HuH-7 (cell line): Measurements from ENCODE around the gene GRIK4.

Source experiments
- DNase-seq: peaks from one replicate; pipeline ENCODE4 v3.0.0; 2011; ENCODE audit warnings: low spot score

The GRIK4 gene

DNA sequence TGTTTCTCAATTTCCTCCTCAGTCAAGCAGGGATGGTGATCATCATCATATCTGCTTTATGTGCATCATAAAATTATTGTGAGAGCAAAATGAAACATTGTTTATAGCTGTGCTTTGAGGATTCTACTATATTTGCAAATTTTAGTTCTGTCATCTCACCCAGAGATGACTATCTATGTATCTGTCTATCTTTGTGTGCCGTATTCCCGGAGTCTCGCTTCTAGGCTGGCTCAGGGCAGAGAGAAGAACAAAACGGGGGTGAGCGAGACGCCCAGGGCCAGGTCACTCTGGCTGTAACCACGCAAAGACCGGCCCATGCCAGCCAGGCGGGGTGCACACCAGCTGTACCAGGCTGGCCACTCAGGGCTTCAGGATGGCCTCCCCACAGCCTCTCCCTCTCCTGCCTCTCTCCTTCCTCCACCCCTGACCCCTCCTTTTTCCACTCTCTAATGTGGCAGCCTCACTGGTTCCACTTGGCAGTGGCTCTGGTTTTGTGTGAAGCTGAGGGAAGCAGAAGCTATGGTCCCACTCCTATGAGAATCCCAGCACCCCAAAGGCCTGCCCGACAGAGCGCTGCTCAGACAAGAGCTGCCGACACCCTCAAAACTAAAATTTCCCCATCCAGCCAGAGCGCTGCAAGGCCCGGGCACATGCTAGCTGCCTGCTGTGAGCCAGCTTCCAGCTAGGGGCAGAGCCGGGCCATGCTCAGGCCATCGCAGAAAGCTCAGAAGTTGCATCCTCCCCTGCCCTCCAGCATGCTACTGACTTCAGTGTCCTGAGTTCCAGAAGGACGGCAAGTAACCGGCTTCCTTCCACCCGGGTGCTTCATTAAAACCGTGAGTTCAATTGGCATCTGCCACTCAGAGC lies 372.8 kb downstream of the GRIK4 start:
- DNase-seq, result no peak

DNA sequence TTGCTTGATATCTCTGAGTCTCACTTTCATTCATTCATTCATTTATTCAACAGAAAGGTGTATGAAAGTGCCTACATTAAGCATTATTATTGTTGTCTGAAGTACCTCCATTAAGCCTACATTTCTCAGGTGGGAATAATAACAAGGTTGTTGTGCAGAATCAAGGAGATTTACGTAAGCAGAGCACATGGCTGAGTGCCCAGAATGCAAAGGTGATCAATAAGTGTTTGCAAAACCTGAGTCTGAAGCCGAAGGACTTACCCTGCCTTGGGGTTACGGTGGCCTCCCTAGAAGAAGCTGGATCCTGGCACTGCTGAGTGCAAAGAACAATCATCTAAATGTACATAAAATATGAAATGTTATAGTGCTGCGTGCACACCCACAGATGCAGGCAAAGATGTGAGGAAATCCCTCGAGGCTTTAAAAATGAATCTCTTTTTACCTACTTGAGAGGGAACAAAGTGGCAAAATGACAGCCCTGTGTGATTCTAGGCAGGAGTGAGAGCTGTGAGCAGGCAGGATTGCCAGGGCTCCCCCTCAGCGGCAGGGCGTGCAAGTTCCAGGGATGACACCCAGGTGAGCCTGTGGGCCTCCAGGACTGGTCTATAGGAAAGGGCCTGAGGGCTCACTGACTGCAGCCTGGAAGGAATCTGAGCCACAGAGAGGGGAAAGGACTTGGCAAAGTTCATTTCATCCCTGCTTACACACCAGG lies 379.2 kb downstream of the GRIK4 start:
- DNase-seq, result no peak

DNA sequence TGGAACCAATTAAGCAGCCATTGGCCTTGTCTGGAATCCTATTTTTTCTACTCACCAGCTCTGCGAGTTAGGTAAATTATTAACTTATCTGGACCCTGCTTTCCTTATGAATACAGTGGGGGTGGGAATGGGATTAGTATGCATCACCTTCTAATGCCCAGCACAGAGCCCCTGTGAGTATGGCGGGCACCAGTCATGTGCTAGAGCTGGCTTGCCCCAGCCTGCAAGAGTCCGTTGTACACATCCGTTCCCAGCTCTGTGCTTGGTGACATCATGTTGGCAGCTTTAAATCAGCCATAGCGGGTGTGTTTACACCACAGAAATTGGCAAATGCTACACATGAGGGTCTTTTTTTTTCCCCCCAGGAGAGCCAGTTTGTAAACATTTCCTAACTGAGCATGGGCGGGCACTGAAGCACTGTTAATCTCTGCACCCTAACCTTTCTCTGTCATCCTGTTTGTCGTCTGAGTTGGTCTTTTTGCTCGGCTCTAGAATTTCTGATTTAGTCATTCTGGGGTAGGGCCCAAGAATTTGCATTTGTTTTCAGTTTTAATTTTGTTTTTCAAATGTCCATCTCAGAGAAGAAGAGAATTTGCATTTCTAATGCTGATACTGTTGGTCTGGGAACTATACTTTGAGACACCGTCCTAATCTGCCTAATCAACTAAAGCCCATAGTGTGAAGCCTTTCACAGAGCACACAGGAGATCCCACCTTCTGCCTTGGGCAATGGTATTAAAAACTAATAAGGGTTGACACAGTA lies 382.1 kb downstream of the GRIK4 start:
- DNase-seq, result no peak

DNA sequence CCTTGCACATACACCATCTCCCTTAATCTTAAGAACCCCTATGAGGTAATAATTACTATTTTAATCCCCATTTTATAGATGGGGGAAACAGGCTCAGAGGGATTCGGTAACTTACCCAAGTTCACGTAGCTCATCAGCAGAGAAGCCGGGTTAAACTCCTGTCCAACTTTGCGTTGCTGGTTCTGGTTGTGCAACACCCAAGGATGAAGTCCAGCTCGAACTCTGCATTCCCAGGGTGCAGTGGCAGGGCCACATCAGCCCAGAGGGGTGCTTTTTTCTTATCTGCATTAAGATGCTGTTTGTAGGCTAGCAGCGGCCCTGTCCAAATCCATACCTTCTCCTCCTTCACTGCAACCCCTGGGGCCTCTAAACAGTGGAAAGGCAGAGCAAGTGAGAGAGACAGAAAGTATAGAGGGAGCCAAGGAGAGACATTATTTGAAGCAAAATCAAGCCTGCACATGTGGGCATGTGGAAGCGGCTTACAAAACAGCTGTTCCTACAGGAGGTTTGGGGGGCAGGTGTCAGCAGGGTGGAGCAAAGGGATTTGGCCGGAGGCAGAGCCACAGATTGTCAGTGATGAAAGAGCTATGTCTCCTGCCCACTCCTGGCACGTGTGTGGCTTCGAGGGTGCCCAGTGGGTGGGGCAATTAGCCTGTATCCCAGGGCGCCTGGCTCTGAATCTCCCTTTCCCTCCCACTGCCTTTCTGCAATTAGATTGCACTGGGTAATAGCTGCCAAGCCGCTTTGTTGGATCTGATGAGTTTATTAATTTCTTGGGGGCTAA lies 382.8 kb downstream of the GRIK4 start:
- DNase-seq, result no peak

DNA sequence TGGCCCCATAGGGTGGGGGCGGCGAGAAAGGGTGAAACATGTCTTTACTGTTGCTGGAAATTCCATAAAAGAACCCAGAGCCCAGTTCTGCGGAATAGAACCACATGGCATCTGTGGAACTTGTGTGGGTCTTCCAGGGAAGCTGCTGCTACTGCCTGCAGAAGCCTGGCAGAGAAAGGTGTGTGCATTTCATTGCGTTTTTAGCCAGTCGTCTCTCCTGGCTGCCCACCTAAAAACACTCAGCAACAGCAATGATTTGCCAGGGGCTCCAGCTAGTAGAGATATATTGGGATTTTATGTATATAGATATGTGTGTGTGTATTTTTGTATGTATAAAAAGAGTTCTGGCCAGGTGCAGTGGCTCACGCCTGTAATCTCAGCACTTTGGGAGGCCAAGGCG lies 385.1 kb downstream of the GRIK4 start:
- DNase-seq, result no peak

DNA sequence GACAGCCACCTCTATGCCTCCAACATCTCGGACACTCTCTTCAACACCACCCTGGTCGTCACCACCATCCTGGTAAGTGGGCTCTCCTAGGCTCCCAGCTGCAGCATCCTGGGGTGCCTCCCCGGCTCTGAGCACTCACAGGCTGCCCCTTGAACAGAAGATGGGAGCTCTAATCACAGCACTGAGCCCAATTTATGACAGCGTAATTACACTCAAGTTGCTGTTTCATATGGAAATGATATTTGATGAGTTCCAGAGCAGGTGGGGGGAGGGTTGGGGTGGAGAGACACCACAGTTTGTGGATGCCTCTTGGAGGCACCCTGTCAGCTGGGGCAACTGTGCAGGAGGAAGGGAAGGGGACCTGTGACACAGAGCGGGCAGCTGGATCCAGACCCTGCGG lies 387.0 kb downstream of the GRIK4 start:
- no peak for DNase-seq

DNA sequence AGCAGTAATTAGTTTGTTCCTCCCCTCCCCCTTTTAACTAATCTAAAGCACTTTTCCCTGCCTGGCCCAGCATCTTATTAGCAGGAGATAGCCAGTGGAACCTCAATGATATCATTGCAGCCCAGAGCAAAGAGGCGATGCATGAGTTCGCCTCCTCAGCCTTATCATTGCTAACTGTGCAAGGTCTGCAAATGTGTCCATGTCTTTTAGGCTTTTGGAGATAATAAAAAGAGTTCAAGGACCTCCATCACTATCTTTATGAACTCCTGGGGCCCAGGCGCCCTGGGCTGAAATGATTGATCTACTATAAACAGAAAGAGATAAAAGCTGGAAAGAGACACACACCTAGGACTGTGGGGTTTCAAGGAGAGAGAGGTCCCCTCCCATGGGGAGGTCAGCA lies 388.2 kb downstream of the GRIK4 start:
- no peak for DNase-seq

DNA sequence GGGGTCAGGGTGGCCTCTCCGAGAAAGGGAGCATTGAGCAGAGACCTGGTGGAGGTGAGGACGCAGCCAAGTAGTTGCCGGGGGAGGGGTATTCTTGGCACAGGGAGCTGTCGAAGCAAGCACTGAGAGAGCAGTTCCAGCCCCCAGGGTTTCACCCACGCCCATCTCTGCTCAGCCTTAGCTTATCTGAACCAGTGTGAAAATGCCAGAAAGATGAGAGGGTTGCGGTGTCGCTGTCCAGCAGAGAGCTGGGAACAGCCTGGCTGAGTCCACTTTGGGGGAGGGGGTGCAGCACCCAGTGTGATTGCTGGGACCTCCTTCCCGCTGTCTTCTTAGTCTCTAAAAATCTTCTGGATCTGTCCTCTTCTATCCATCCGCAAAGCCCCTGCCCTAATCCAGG lies 389.1 kb downstream of the GRIK4 start:
- DNase-seq, result no peak

DNA sequence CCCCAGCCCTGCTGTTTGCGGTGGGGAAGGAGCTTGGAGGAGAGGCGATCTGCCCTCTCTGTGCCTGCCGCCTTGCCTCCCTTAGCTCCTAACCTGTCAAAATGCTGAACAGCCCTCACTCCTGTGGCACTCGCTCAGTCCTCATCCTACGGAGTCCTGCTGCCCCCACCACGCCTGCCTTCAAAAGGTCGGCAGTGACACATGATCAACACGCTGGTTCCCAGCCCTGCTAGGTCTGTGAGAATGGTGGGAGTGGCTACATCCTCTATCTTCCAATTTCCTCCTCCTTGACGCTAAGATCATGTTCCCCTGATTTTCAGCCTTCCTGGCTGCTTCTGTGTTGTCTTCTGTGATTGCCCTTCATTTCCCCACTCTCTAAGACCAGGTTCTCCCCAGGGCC lies 392.1 kb downstream of the GRIK4 start:
- DNase-seq, result no peak

DNA sequence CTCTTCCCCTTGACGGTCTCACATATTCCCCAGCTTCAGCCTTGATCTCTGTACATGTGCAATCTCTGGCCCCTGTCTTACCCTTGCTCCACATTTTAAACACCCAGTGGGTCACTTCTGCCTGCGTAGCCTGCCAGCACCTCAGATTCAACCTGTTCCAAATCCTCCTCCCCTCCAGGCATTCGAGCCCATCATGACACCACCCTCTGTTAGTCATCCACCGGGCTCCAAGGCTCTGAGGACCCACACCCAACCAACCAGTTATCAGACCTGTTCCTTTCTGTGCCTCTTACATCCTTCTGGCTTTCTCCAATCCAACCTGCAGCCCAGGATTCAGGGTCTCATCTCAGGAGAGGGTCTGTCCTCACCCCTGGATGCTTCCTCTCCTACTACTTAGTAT lies 392.6 kb downstream of the GRIK4 start:
- no peak for DNase-seq

DNA sequence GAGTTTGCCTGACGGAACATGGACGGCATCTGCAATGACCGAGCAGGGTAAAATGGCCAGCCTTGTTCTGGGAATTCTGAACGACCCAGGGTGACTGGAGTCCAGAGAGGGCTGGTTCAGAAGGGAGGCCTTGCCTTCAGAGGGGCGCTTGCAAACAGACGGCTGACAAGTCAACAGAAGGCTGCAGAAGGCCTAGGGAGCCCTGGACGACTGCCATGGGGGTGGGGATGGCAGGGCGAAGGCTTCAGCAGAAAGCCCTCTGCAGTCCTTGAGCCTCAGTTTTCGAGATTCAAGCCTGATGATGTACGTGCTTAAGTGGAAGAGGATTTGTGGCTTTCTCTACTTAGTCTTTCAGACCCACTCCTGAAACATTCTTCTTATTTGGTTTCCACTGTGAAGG lies 395.2 kb downstream of the GRIK4 start:
- DNase-seq, result no peak

DNA sequence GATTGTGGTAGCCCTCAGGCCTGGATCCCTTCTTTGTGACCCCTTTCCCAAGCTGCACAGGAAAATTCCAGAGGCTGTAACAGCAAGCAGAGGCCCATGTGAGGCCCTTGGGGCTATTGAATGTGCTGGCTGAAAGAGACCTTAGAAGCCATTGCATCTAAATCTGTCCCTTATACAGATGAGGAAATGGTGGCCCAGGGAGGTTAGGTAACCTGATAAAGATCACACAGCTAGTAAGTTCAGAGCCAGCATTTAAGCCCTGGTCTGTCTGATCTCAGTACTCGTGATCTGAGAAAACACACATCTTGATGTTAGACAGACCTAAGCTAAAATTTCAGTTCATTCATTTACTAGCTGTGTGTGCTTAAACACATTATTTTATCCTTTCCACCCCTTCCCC lies 396.4 kb downstream of the GRIK4 start:
- DNase-seq, result no peak

DNA sequence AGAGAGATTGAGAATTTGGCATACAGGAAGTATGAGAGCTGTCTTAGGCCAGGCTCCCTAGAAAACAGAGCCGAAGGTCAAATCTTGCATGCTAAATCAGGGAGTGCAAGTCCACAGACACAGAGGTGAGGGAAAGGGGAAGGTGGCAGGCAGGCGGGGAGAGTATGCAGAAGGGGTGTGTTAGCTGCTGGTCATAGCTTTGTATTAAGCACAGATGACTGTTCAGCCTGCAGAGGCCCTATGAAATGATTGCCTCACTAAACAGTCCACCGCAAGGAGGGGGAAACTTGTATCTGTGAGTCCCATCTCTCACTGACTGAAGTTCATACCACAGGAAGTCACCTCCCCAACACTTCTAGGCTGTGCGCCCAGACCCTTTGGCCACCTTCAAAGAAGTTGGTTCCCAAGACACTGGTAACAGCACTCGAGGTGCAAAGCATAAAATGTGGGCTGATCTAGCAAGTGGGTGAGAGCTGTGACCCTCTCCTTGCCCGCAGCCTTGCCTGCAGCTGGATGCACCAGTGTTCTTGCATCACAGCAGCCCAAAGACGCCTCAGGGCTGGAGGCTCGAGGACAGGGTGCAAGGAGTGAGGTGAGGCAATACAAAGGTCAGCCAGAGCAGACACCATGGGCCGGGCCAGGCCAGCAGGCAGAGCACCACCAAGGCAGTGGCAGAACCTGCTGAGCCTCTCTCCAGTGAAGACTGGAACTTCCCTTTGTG lies 397.1 kb downstream of the GRIK4 start:
- DNase-seq, result no peak

DNA sequence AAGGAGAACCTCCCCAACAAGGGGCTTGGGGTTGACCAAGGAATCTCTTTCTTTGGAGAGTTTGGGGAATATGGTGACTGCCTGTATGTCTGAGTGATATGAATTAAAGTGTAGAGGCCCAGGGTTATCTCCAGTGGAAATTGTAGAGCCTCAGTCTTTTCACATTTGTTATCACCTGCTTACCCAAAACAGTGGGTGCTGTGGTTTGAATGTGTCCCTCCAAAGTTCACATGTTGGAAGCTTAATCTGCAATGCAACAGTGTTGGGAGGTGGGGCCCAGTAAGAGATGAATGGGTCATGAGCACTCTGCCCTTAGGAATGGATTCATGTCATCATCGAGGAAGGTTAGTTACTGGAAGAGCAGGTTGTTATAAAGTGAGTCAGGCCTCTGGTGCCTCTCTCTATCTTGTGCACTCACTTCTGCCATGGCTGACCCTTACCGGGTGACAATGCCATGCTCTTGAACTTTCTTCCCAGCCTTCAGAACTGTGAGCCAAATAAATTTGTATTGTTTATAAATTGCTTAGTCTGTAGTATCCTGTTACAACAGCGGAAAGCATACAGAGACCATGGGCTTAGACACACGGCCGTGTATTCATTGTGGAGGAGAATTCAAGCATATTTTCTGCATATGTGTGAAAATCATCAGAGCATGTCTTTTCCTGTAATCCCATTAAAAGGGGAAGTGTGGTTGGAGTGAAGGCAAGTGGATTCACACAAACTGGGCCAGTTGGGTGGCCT lies 398.3 kb downstream of the GRIK4 start:
- no peak for DNase-seq

DNA sequence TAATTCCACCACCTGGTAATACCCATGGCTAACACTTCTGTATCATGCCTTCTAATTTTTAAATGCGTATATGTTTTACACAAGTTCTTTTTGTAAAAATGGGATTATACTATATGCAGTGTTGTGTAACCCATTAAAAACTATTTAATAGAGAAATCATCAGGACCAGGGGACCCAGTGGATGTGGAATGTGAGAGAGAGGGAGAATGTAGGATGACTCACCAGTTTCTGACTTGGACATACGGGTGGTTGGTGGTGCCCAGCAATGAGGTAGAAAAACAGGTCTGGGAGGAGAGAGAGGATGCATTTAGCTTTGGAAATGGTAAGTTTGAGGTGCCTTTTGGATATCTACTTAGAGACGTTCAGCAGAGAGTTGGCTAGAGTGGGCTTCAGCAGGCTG lies 400.4 kb downstream of the GRIK4 start:
- no peak for DNase-seq

DNA sequence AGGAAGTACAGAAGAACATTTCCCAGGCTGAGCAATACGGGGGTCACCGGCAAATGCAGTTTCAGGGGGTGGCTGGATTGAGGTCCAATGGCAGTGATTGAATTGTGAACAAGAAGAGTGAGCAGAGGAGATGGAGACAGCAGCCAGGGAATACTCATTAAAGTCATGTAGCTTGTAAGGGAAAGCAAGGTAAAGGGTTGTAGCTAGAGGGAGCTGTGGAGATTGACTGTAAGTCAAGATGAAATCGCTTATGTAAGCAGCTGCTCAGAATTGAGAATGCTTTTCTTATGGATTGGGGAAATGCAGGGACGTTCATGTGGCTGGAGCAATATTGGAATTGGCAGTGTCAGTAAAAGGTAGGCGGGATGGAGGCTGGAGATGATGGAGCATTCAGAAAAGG lies 401.0 kb downstream of the GRIK4 start:
- peak; percentile 34 for DNase-seq

DNA sequence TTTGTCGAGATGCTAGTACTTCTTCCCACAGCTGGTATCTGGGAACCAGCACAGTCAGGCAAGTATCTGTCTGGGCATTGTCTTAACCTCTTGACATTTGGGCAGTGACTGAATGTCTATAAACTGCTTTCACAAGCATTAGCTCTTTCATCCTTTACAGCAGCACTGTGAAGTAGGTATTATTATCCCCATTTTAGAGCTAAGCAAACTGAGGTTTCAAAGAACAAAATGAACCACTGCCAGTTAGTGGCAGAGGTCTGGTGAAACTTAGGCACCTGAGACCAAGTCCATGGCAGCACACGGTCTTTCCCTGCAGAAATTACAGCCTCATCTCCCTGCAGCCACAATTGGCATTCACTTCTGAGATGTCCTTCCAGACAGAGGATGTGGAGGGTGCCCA lies 401.4 kb downstream of the GRIK4 start:
- no peak for DNase-seq

DNA sequence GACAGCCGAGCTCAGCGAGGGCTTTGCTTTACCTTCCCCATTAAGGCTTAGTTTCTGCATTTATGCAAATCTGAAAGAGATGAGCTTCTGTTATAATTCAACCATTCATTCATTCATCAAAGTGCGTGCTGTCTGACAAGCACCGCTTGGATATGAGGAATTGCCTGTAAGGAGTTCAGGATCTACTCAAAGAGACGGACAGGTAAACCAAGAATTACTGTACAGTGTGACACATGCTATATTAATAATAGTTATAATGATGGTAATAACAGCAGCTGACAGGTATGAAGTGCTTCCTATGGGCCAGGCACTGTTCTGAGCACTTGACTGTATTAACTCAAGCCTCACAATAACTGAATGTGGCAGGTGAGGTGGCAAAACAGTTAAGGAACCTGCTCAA lies 402.5 kb downstream of the GRIK4 start:
- no peak for DNase-seq

DNA sequence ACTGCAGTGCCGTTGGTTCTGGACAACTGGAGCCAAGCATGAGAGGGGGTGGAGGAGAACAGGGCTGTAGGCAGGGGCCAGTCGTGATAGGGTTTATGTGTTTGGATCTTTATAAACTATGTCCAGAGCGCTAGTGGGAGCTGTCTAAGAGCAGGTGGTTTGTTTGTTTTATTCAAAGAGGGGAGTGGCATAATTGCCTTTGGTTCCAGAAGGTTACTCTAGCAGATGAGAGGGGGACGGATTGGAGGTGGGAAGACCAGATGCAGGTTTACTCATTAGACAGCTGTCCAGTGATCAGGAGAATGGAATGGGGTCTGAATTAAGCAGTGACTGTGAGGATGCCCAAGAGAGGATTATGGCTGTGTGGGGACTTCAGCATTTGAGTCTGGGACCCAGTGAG lies 403.1 kb downstream of the GRIK4 start:
- no peak for DNase-seq

DNA sequence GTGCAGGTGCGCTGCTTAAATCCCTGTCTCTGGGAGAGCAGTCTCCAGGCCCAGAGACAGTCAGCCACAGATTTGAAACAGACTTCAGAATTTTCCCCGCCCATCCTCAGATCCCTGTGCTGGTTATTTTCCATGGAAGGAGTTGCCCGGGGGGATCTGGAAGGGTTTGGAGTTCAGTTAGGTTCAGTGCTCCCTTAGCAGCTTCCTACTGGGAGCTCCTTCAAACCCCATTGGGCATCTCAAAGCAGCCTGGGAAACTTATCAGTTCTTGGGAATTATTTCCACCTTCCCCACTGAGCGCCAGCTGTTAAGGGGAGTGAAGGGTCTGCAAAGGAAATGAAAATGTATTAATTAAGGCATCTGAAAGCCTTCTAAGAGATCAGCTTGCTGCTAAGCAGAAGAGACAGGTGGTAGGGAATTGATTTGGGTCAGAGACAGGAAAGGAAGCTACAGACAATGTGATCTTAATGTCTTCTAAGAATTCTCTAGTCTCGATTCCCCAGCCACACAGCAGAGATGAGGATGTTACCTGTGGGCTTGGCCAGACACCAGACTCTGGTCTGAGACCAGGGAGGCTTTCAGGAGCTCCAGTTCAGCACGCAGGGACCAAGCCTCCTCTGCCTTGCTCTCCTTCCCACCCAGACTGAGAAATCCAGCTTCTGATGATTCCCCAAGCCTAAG lies 406.2 kb downstream of the GRIK4 start:
- no peak for DNase-seq
